HFFc6 (cell line): Measurements from ENCODE around the gene ACKR3. TPM values are rescaled to one million over a fixed set of nuclear protein-coding genes. Genes with fewer than 3 reads are reported as not detected.

Experiments
- DNase-seq: peaks from one replicate; pipeline ENCODE4 v3.0.0-alpha.2; 2018
- H3K27ac Mint-ChIP-seq: 2 replicates; pipeline ENCODE4 v1.8.0; 2020; ENCODE audit warnings: mild to moderate bottlenecking, mixed read lengths
- H3K27me3 Mint-ChIP-seq: 2 replicates; pipeline ENCODE4 v1.8.0; 2021; ENCODE audit warnings: mild to moderate bottlenecking, moderate library complexity, mixed read lengths; ENCODE audit not compliant: insufficient read depth
- H3K36me3 Mint-ChIP-seq: 2 replicates; pipeline ENCODE4 v1.8.0; 2021; ENCODE audit warnings: low read depth, mixed read lengths
- H3K4me1 Mint-ChIP-seq: 2 replicates; pipeline ENCODE4 v1.8.0; 2020; ENCODE audit warnings: low read depth, mixed read lengths
- H3K4me3 Mint-ChIP-seq: 2 replicates; pipeline ENCODE4 v1.8.0; 2020; ENCODE audit warnings: mild to moderate bottlenecking, moderate library complexity, mixed read lengths
- H3K9me3 Mint-ChIP-seq: 2 replicates; pipeline ENCODE4 v1.8.0; 2020; ENCODE audit warnings: mild to moderate bottlenecking, mixed read lengths
- CTCF ChIP-seq: fragments of 200-600 bp; sonication (generic); IDR thresholded peaks from 2 replicates; pipeline ENCODE4 v1.5.0; 2021; ENCODE audit warnings: antibody characterized with exemption, mild to moderate bottlenecking
- long read RNA-seq: library from polyadenylated mRNA; unstranded; transcript quantifications from one replicate; pipeline ENCODE4 v2.0.0, GENCODE V29; 2019
- total RNA-seq, 6 experiments: library from RNA; stranded (reverse); fragmentation: NEBNext Ultra II Directional; extraction: Animal tissue kit (Norgen Biotek cat#: 25700); gene quantifications; 2 replicates in 1 of 6; 3 replicates in 5 of 6; pipeline ENCODE4 v1.2.3, GENCODE V29; 2021

The ACKR3 gene
- under 1 TPM in 1 of 6 experiments, not detected in 5; 0.12 TPM for total RNA-seq
- long read RNA-seq = 0 reads

GRCh38 chr2:236569573-236569973, at the start of gene ACKR3:
Gene ACKR3 (plus strand): TSS chr2:236569825. CDS start chr2:236580466, 10,641 bp downstream.
- Mint-ChIP-seq H3K27ac (no peak within 1 kb of the TSS), H3K4me3 (no peak within 1 kb of the TSS), H3K36me3 (no peaks in the 10 kb centered on the region), H3K9me3 (no peaks in the 10 kb centered on the region; the same call in 1 of the 2 replicates), H3K4me1 (no peaks in the 10 kb centered on the region; the same call in 1 of the 2 replicates), H3K27me3 (peaks cover 26% of the 10 kb centered on the region; the same call in 1 of the 2 replicates)
- TF ChIP-seq CTCF = peak; percentile 23; the same call in 1 of the 2 replicates
- DNase-seq = peak; percentile 42

- Mint-ChIP-seq H3K9me3 (peaks cover 30% of the 10 kb centered on the region), H3K27me3 (peaks cover 2% of the 10 kb centered on the region; the same call in 1 of the 2 replicates), H3K36me3 (no peaks in the 10 kb centered on the region), H3K4me1 (no peaks in the 10 kb centered on the region), H3K4me3 (no peak overlapping the region), H3K27ac (no peak overlapping the region)
- TF ChIP-seq CTCF = no peak
- DNase-seq = no peak
These were observed 48.1 kb upstream of the ACKR3 start for GRCh38 chr2:236521556-236521955.

GRCh38 chr2:236523249-236523648, 46.4 kb upstream of the ACKR3 start:
- Mint-ChIP-seq H3K27ac (no peak overlapping the region), H3K4me3 (no peak overlapping the region), H3K9me3 (peaks cover 27% of the 10 kb centered on the region), H3K4me1 (no peaks in the 10 kb centered on the region), H3K36me3 (no peaks in the 10 kb centered on the region), H3K27me3 (peaks cover 2% of the 10 kb centered on the region; the same call in 1 of the 2 replicates)
- no peak for TF ChIP-seq CTCF
- no peak for DNase-seq

- Mint-ChIP-seq H3K9me3 (peaks cover 22% of the 10 kb centered on the region), H3K4me3 (no peak overlapping the region), H3K27ac (no peak overlapping the region), H3K27me3 (peaks cover 2% of the 10 kb centered on the region; the same call in 1 of the 2 replicates), H3K4me1 (no peaks in the 10 kb centered on the region), H3K36me3 (no peaks in the 10 kb centered on the region)
- DNase-seq = no peak
- no peak for TF ChIP-seq CTCF
These were observed 44.1 kb upstream of the ACKR3 start for GRCh38 chr2:236525411-236525997.

- Mint-ChIP-seq H3K36me3 (no peaks in the 10 kb centered on the region), H3K4me3 (no peak overlapping the region), H3K4me1 (no peaks in the 10 kb centered on the region), H3K27ac (no peak overlapping the region), H3K27me3 (peaks cover 2% of the 10 kb centered on the region; the same call in 1 of the 2 replicates), H3K9me3 (peaks cover 21% of the 10 kb centered on the region)
- DNase-seq = no peak
- no peak for TF ChIP-seq CTCF
These were observed 43.0 kb upstream of the ACKR3 start for GRCh38 chr2:236526455-236527158.
